Measurements from ENCODE around the gene CHST7. TPM values are rescaled to one million over a fixed set of nuclear protein-coding genes. Genes with fewer than 3 reads are reported as not detected.

The CHST7 gene
- polyA plus RNA-seq, 1 donor from 2014 or later = 4.9 TPM

GRCh38 chrX:46577221-46578005 is 3.8 kb downstream of the CHST7 start:
- no peak overlapping the region for H3K27ac ChIP-seq (ENCODE audit: low read length)
- no peaks in the 10 kb centered on the region for H3K9me2 ChIP-seq (ENCODE audit: insufficient read depth, low read length)
- no peak overlapping the region for H3K4me2 ChIP-seq (ENCODE audit: low read length)
- no peak overlapping the region for H3K9ac ChIP-seq (ENCODE audit: low read length)
- no peaks in the 10 kb centered on the region for H3K36me3 ChIP-seq (ENCODE audit: insufficient read depth, low read length)
- peaks cover 17% of the 10 kb centered on the region for H3K27me3 ChIP-seq (ENCODE audit: insufficient read depth, low read depth, low read length)
- TF ChIP-seq POLR2AphosphoS5 (IDR thresholded peaks at IDR 0.05) (no peak), TAF1 (IDR thresholded peaks at IDR 0.05; ENCODE audit: low read depth) (no peak), EZH2 (IDR thresholded peaks at IDR 0.05; ENCODE audit: borderline replicate concordance, insufficient read depth, low read length, poor library complexity, severe bottlenecking) (no peak), SMC3 (conservative IDR thresholded peaks at IDR 0.05; ENCODE audit: poor library complexity) (no peak), MXI1 (conservative IDR thresholded peaks at IDR 0.05; ENCODE audit: poor library complexity, severe bottlenecking) (no peak), REST (IDR thresholded peaks at IDR 0.05; ENCODE audit: borderline replicate concordance) (no peak)
- no peaks in the 10 kb centered on the region for H3K79me2 ChIP-seq (replicated peaks; ENCODE audit: insufficient read depth, low read length)
- H3K9me3 ChIP-seq (ENCODE audit: low read length) = no peaks in the 10 kb centered on the region
- H3F3A ChIP-seq (ENCODE audit: insufficient read depth, low read length, poor library complexity, severe bottlenecking) = no peaks in the 10 kb centered on the region
- H4K20me1 ChIP-seq (ENCODE audit: insufficient read depth) = no peaks in the 10 kb centered on the region
- no peak overlapping the region for H2AFZ ChIP-seq (ENCODE audit: low read depth, low read length)
- H3K4me3 ChIP-seq (ENCODE audit: low read length) = no peak overlapping the region

- TF ChIP-seq CTCF (IDR thresholded peaks at IDR 0.05; ENCODE audit: poor library complexity, severe bottlenecking) = no peak
- TF ChIP-seq POLR2AphosphoS5 (IDR thresholded peaks at IDR 0.05) = no peak
- TF ChIP-seq SMC3 (conservative IDR thresholded peaks at IDR 0.05; ENCODE audit: poor library complexity) = no peak
- no peak for TF ChIP-seq TAF1 (IDR thresholded peaks at IDR 0.05; ENCODE audit: low read depth)
- no peak for TF ChIP-seq EP300 (conservative IDR thresholded peaks at IDR 0.05; ENCODE audit: poor library complexity, severe bottlenecking)
- no peak for TF ChIP-seq MXI1 (conservative IDR thresholded peaks at IDR 0.05; ENCODE audit: poor library complexity, severe bottlenecking)
- TF ChIP-seq RAD21 (conservative IDR thresholded peaks at IDR 0.05) = no peak
- no peak for TF ChIP-seq EZH2 (IDR thresholded peaks at IDR 0.05; ENCODE audit: borderline replicate concordance, insufficient read depth, low read length, poor library complexity, severe bottlenecking)
- no peak for TF ChIP-seq REST (IDR thresholded peaks at IDR 0.05; ENCODE audit: borderline replicate concordance)
- Histone ChIP-seq H3F3A (ENCODE audit: insufficient read depth, low read length, poor library complexity, severe bottlenecking) (no peaks in the 10 kb centered on the region), H3K27me3 (ENCODE audit: insufficient read depth, low read depth, low read length) (peaks cover 9% of the 10 kb centered on the region), H3K9me2 (ENCODE audit: insufficient read depth, low read length) (no peaks in the 10 kb centered on the region), H3K9me3 (ENCODE audit: low read length) (no peaks in the 10 kb centered on the region), H4K20me1 (ENCODE audit: insufficient read depth) (no peaks in the 10 kb centered on the region), H3K4me3 (ENCODE audit: low read length) (no peak overlapping the region), H3K9ac (ENCODE audit: low read length) (no peak overlapping the region), H2AFZ (ENCODE audit: low read depth, low read length) (no peak overlapping the region), H3K27ac (ENCODE audit: low read length) (no peak overlapping the region), H3K36me3 (ENCODE audit: insufficient read depth, low read length) (no peaks in the 10 kb centered on the region), H3K4me2 (ENCODE audit: low read length) (no peak overlapping the region), H3K79me2 (replicated peaks; ENCODE audit: insufficient read depth, low read length) (no peaks in the 10 kb centered on the region)
Observed at GRCh38 chrX:46579250-46579649, 5.7 kb downstream of the CHST7 start.

Measured in neural cell (in vitro differentiated cells).